ENCODE measurements around the gene ANKRD6. TPM values are rescaled to one million over a fixed set of nuclear protein-coding genes. Genes with fewer than 3 reads are reported as not detected.

ANKRD6 gene
- total RNA-seq (10.5 and 15.0 TPM in 2 replicates), polyA plus RNA-seq (2.9 and 3.8 TPM in 2 replicates), polyA minus RNA-seq (4.2 and 4.7 TPM in 2 replicates)
- total RNA-seq (2013): 2.9 TPM

- TF ChIP-seq, protein P1, sequence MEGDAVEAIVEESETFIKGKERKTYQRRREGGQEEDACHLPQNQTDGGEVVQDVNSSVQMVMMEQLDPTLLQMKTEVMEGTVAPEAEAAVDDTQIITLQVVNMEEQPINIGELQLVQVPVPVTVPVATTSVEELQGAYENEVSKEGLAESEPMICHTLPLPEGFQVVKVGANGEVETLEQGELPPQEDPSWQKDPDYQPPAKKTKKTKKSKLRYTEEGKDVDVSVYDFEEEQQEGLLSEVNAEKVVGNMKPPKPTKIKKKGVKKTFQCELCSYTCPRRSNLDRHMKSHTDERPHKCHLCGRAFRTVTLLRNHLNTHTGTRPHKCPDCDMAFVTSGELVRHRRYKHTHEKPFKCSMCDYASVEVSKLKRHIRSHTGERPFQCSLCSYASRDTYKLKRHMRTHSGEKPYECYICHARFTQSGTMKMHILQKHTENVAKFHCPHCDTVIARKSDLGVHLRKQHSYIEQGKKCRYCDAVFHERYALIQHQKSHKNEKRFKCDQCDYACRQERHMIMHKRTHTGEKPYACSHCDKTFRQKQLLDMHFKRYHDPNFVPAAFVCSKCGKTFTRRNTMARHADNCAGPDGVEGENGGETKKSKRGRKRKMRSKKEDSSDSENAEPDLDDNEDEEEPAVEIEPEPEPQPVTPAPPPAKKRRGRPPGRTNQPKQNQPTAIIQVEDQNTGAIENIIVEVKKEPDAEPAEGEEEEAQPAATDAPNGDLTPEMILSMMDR (IDR thresholded peaks at IDR 0.05): peak; percentile 83
- no peak for TF ChIP-seq EZH2 (IDR thresholded peaks at IDR 0.05; ENCODE audit: borderline replicate concordance, insufficient read depth, low read depth, low read length, poor library complexity, severe bottlenecking)
- intact Hi-C loops (cut with micrococcal nuclease): loop anchor here (1.0 to 10.0 kb wide), 7 partner anchors 21 to 1046 kb away; partner anchors contain the start of genes LYRM2, MDN1 and RRAGD
- peak; percentile 98 for ATAC-seq (ENCODE audit: low read depth)
These were observed at the start of gene ANKRD6 for GRCh38 chr6:89432875-89433251. TSS of gene ANKRD6 (plus strand) at chr6:89433152. CDS start at chr6:89566977, 133,825 bp downstream.

GRCh38 chr6:89385156-89385667 is 47.7 kb upstream of the ANKRD6 start:
- Mint-ChIP-seq H3K27me3 (peaks cover 10% of the 10 kb centered on the region), H3K27ac (no peak overlapping the region), H3K9me3 (ENCODE audit: insufficient read depth) (no peaks in the 10 kb centered on the region), H3K4me3 (no peak overlapping the region), H3K4me1 (peaks cover 13% of the 10 kb centered on the region)
- Histone ChIP-seq H3K36me3 (replicated peaks in 1 of 2; ENCODE audit: control extremely low read depth in 1 of 2, control insufficient read depth in 1 of 2, extremely low read depth in 1 of 2, insufficient read depth in 2 of 2, low read length in 1 of 2) (no peaks in the 10 kb centered on the region), H3K9me3 (ENCODE audit: control extremely low read depth in 1 of 3, control insufficient read depth in 2 of 3, insufficient read depth in 1 of 3, low read length in 2 of 3) (no peaks in the 10 kb centered on the region), H3K27me3 (replicated peaks in 1 of 4; ENCODE audit: control extremely low read depth in 1 of 4, control insufficient read depth in 3 of 4, insufficient read depth in 4 of 4, low read length in 3 of 4) (peaks cover 0 to 18% (median 9%) of the 10 kb centered on the region in 4 experiments), H3K4me3 (ENCODE audit: control extremely low read depth in 1 of 5, extremely low read depth in 1 of 5, insufficient read depth in 1 of 5, low read depth in 2 of 5, low read length in 4 of 5) (no peak overlapping the region), H3K4me2 (replicated peaks; ENCODE audit: low read depth, low read length, poor library complexity, severe bottlenecking) (no peak overlapping the region), H3K79me2 (ENCODE audit: control insufficient read depth, insufficient read depth, low read length) (no peaks in the 10 kb centered on the region), H2AFZ (ENCODE audit: insufficient read depth, low read depth, low read length, poor library complexity, severe bottlenecking) (no peak overlapping the region), H3K9ac (ENCODE audit: low read length) (no peak overlapping the region), H4K20me1 (ENCODE audit: control insufficient read depth, insufficient read depth, low read length, poor library complexity, severe bottlenecking) (no peaks in the 10 kb centered on the region), H3K27ac (ENCODE audit: low read length in 2 of 2) (no peak overlapping the region), H3K4me1 (ENCODE audit: control insufficient read depth in 2 of 2, insufficient read depth in 2 of 2, low read length in 2 of 2) (peaks cover 12 to 14% of the 10 kb centered on the region in 2 donors)
- WGBS (ENCODE audit: insufficient coverage): 80% methylated on average over 1 of the region's 5 CpGs
- TF ChIP-seq, protein P1 (IDR thresholded peaks at IDR 0.05): no peak
- TF ChIP-seq EZH2 (IDR thresholded peaks at IDR 0.05; ENCODE audit: borderline replicate concordance, insufficient read depth, low read depth, low read length, poor library complexity, severe bottlenecking): no peak
- DNase-seq (no peak), ATAC-seq (ENCODE audit: low read depth) (no peak)
- ChIA-PET POLR2A (interaction anchor here (0.7 kb wide), 1 partner anchor 724 kb away, joined by 4 read pairs; no protein-coding TSS in a partner anchor), CTCF (interaction anchor here (0.5 to 1.2 kb wide), 2 partner anchors 17 to 555 kb away, joined by 3 to 4 read pairs; no protein-coding TSS in a partner anchor)
- intact Hi-C loops (cut with micrococcal nuclease): no loop called here

More at GRCh38 chr6:89432875-89433251, at the start of gene ANKRD6:
- no peaks in the 10 kb centered on the region for H3K9me3 ChIP-seq (ENCODE audit: control extremely low read depth in 1 of 3, control insufficient read depth in 2 of 3, insufficient read depth in 1 of 3, low read length in 2 of 3)
- Mint-ChIP-seq H3K4me3 (peak within 1 kb of the TSS; percentile 92), H3K9me3 (ENCODE audit: insufficient read depth) (no peaks in the 10 kb centered on the region), H3K4me1 (peaks cover 13% of the 10 kb centered on the region), H3K27ac (peak within 1 kb of the TSS; percentile 60), H3K27me3 (peaks cover 4% of the 10 kb centered on the region)
- no peaks in the 10 kb centered on the region for H3K79me2 ChIP-seq (ENCODE audit: control insufficient read depth, insufficient read depth, low read length)
- H3K4me2 ChIP-seq (replicated peaks; ENCODE audit: low read depth, low read length, poor library complexity, severe bottlenecking): peak within 1 kb of the TSS; percentile 98
- H4K20me1 ChIP-seq (ENCODE audit: control insufficient read depth, insufficient read depth, low read length, poor library complexity, severe bottlenecking): no peaks in the 10 kb centered on the region
- H3K36me3 ChIP-seq (replicated peaks in 1 of 2; ENCODE audit: control extremely low read depth in 1 of 2, control insufficient read depth in 1 of 2, extremely low read depth in 1 of 2, insufficient read depth in 2 of 2, low read length in 1 of 2): no peaks in the 10 kb centered on the region
- peaks cover 10 to 12% of the 10 kb centered on the region in 2 donors for H3K4me1 ChIP-seq (ENCODE audit: control insufficient read depth in 2 of 2, insufficient read depth in 2 of 2, low read length in 2 of 2)
- H2AFZ ChIP-seq (ENCODE audit: insufficient read depth, low read depth, low read length, poor library complexity, severe bottlenecking): peak within 1 kb of the TSS; percentile 84
- H3K4me3 ChIP-seq (ENCODE audit: control extremely low read depth in 1 of 5, extremely low read depth in 1 of 5, insufficient read depth in 1 of 5, low read depth in 2 of 5, low read length in 4 of 5): peak within 1 kb of the TSS; percentile 34 to 72 (median 69)
- CTCF ChIA-PET: interaction anchor here (0.7 to 3.6 kb wide), 19 partner anchors 10 to 508 kb away, joined by 3 to 61 read pairs (median 4); partner anchors contain the start of gene RRAGD
- peak within 1 kb of the TSS; percentile 75 for H3K9ac ChIP-seq (ENCODE audit: low read length)
- POLR2A ChIA-PET: interaction anchor here (1.0 kb wide), 1 partner anchor 205 kb away, joined by 3 read pairs; the partner anchor contains the start of gene LYRM2
- H3K27me3 ChIP-seq (replicated peaks in 1 of 4; ENCODE audit: control extremely low read depth in 1 of 4, control insufficient read depth in 3 of 4, insufficient read depth in 4 of 4, low read length in 3 of 4): no peaks in the 10 kb centered on the region
- no peak within 1 kb of the TSS for H3K27ac ChIP-seq (ENCODE audit: low read length in 2 of 2)
- WGBS (ENCODE audit: insufficient coverage): under 1% methylated on average over 36 of the region's 38 CpGs
- peak; percentile 87 for DNase-seq

All from B cell (primary cell).